ENCODE measurements around the gene MAP4K3.

The MAP4K3 gene

DNA sequence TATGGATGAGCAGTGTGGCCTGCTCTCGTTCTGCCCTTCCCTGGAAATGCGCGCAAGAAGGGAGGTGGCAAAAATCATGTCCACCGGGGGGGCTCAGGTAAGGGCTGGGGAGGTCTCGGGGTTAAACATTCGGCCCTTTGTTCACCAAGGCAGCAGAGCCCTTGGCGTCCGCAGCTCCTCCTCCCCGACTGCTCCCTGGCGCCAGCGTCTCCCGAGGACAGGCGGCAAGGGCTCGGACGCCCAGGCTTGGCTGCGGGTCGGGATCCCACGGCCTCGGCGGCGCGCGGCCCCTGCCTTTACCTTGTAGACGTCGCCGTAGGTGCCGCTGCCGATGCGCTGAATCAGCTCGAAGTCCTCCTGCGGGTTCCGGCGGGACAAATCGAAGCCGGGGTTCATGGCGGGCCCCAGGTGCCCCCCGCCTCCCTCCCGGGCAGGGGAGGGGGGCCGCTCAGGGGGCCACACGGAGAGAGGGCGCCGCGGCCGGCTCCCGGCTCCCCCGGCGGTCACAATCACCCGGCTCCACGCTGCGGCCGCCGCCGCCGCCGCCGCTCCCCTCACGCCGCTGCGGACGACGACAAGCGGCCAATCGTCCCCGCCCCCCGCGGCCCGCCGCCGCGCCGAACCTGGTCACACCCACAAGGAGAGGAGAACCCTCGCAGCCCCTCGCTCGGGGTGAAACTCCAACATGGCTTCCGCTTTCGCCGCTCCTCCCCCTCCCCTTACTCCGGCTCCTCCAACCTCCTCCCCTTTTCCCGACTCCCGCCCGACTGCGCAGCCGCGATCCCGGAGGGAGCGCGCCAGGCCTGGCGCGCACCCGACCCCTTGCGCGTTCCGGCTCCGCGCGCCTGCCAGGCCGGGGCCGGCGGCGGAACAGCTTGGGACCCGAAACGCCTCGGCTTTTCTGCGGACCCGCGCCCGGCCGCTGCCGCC, at the start of gene MAP4K3:
Gene MAP4K3 (minus strand): TSS at position 694 of the 930 bp plus-strand sequence. CDS start 298 bp downstream, at position 396.
- peak; percentile 91 for DNase-seq

DNA sequence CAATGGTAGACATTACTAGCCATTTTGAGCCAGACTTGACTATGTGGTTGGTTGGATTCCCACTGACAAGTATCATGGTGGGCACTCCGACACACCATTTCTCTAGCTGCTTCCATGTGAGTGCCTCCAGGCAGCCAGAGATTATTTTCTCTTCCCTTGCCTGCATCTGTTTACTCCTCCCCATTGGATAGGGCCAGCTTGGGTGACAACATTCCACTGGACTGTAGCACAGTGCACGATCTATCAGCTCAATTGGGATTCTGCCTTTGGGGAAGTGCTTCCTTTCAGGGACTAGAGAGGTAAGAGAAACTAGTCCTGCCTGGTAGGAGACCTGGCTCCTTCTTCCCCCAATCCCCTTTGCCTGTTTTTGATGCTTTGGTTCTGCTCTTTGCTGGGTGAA, 49.0 kb upstream of the MAP4K3 start:
- no peak for DNase-seq

DNA sequence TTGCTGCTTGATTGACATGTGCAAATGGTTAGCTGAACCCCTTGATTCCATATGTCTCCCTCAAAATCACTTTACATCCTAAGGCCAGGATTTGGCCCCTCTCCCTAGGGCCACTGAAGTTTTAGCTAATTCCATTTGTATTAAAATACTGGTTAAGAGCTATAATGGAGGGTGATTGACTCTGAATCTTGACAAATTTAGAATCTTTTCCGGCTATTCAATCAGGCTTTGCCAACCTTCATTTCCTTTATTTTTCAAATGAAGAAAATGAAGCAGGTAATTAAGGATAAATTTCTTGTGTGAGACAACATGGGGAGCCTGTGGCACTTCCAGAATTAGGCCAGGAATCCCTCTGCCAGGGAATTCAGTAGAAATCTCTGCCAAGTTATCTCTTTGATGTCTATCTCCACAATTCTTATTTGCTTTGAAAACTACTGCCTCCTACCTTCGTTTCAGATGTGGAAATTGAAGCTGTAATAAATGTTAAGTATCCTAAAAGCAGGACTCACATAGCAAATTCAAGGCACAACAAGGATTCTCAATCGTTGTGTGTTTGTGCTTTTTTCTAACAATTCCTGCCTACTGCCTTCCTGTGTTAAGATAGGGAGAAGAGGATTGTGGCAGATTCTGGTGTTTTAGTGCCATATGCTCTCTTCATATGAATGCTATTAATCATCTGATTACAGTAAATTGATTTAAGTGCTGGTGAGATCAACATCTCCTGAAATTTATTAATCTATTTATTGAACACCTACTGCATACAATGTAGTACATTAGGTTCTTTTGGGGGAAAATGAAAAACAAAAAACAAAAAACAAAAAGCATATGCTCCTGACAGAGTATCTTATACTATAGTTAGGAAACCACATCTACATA, 47.8 kb upstream of the MAP4K3 start:
- no peak for DNase-seq

DNA sequence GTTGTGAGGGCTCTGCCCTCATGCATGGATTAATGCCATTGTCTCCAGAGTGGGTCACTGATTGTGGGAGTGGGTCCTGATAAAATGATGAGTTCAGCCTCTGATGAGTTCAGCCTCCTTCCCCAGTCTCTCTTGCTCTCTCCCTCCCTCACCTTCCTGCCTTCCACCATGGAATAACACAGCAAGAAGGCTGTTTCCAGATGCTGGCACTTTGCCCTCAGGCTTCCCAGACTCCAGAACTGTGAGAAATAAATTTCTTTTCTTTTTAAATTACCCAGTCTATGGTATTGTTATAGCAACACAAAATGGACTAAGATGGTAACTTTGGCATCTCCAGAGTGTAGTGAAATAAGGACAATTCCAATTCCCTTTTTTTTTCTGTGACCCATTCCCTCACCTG, 47.1 kb upstream of the MAP4K3 start:
- no peak for DNase-seq

DNA sequence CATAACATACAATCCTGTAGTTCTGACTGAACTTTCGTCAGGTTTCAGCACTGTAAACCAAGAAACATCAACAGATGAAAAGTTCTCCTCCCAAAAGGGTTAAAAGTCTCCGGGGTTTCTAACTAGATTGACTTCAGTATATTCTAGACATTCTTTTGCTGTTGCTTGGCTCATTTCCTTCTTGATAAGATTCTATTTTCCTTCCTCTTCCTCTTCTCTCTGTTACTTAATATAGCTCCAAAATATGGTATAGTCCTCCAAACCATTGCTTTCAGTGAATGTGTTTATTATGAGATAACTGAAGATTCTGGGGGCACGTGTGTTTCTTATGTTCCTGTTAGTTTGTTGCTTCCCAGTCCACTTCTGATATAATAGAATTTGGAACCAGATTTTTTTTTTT, 46.4 kb upstream of the MAP4K3 start:
- DNase-seq: no peak

DNA sequence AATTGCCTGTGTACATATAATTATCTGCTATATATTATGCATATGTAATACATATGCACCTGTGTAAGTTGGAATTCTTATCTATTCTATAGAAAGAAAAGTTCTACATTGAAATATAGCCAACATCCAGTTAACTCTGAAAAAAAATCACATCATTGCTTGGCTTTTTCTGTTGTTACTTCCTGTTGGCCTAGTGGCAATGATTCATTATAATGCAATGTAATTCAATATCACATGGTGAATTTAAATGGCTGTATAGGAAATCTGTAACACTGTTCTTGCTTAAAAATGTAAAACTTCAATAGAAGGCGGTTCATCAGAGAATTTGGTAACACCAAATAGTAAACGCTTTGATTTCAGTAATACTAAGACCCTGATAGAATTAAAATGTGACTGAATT, 44.5 kb upstream of the MAP4K3 start:
- peak; percentile 17 for DNase-seq

DNA sequence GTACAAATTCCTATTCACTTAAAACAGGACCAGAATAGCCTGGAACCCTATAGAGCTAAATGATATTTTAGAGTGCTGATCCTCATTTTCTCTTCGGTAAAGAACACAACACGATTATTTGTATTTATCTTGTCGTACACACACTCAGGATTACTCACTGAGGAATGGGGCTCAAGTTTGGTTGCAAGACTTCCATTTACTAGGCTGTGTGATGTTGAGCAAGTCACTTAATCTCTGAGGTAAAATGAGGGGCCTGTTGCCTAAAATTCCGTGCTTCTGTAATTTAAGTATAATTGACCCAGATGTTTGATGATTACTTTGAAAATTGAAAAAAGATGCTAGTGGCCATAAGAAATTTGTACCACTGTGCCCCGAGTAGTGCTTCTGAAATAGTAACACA, 42.6 kb upstream of the MAP4K3 start:
- no peak for DNase-seq

GRCh38 chr2:39479053-39479670, 42.1 kb upstream of the MAP4K3 start:
- no peak for DNase-seq

DNA sequence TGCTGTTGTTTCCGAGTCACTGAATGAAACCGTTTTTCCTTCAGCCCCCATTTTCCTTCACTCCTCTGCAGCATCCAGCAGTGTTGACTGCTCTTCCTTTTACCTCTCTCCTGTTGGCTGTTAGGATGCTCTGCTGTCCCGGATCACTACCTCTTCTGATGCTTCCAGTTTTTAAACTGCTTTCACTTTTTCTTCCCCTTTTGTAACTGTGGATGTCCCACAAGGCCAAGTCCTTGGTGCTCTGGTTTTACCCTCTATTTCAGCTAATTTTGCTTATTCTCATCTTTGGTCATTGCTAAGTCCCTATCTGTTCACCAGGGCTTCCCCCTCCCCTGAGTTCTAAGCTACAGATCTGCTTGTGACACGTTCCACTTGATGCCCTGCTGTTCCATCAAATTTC, 39.4 kb upstream of the MAP4K3 start:
- DNase-seq: no peak

- no peak for DNase-seq
These were observed 37.9 kb upstream of the MAP4K3 start for GRCh38 chr2:39475006-39475405.

GRCh38 chr2:39470580-39470979, 33.5 kb upstream of the MAP4K3 start:
- no peak for DNase-seq

DNA sequence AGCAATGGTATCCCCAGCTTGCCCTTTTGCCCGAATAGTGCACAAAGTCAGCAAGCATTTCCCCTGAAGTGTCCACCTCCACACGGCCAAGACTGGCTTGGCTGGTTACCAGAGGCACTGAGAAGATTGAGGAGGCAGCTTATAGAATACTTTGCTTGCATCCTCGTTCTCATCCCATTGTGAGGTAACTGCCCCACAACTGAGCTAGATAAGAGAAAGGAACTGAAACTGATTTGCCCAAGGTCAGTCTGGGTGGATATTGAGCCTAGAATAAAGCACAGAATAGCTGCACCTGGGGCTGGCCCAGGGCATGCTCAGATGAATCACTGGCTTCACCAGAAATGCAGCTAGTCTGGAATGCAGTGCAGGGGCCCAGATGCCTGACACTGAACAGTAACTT, 32.7 kb upstream of the MAP4K3 start:
- DNase-seq: no peak

DNA sequence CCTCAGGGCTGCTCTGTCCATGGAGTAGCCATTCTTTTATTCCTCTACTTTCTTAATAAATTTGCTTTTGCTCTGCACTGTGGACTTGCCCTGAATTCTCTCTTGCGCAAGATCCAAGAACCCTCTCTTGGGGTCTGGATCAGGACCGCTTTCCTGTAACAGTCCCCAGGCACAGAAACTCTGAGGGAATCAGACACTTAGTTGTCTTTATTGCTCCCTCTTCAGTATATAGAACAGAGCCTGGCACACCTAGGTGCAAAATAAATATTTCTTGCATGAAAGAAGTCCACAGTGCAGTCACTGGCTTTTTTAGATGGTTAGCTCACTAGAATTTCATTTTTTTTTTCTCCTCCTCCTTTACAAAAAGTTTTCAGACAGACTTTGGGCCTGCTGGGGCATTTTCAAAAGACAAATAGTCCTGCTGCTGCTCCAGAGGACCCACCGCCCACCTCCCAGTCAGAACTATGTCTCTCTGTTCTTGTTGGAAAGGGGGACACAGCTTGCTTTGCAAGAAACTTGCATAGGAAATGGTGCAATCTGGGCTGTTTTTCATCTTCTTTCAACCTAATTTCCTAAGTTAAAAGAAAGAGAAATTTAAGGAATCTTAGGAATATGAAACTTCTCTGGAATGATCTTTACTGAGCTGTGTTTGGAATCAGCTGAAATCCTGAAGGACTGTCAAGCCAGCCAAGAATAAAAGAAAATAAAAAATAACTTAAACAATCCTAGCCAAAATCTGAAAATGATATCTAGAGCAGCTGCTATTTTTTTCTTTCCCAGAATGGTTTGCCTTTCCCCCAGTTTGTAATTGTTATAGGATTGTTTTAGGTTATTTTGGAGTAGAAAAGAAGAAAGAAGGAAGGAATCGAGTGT, 31.7 kb upstream of the MAP4K3 start:
- no peak for DNase-seq

GRCh38 chr2:39466311-39466710, 29.2 kb upstream of the MAP4K3 start:
- no peak for DNase-seq

- no peak for DNase-seq
These were observed 27.8 kb upstream of the MAP4K3 start for GRCh38 chr2:39464864-39465263.

DNA sequence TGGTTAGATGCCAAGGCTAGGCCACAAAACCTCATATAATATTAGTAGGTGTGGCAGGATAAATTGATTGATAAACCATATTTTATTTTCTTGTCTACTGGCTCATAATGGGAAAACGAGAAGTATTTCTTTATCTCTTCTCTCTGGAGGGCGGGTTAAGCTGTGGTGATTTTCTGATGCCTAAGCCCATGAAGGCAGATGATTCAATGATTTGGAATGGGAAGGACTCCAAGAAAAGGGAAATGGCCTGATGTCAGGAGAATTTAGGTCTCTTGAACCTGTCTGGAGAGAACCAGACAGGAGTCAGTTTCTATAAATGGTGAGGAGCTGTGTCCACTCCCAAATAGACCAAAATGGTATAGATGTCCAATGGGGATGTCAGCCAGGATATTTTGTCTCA, 18.7 kb upstream of the MAP4K3 start:
- DNase-seq: no peak

DNA sequence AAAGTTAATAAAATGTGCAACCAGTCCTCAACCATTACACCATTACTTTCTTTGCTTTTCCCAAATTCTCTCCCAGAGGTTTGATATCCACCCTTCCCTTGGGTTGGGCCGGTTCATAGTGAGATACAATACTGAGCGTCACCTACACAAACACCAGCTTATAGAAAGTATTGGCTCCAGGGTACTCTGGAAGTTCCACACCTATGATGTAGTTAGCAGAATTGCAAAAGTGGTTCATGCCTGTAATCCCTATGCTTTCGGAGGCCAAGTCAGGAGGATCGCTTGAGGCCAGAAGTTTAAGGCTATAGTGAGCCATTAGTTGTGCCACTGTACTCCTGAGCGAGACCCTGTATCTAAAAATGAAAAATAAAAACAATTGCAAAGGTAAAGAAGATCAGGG, 15.3 kb upstream of the MAP4K3 start:
- DNase-seq: no peak

DNA sequence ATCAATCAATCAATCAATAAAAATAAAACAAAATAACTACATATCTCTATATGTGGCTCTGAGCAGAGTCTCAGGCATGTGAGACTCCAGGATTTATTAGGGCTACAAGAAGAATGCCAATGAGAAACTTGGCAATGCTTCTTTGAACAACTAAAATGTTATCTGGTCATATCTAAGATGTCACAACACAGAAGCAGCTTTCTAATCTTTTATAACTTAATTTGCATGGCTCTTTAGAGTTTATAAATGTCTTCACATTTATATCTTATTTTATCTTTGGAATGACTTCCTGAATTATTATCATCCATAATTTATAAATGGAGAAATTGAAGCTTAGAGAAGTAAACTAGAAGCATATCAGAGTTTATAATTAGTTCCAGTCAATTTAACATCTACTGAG, 14.9 kb upstream of the MAP4K3 start:
- no peak for DNase-seq

DNA sequence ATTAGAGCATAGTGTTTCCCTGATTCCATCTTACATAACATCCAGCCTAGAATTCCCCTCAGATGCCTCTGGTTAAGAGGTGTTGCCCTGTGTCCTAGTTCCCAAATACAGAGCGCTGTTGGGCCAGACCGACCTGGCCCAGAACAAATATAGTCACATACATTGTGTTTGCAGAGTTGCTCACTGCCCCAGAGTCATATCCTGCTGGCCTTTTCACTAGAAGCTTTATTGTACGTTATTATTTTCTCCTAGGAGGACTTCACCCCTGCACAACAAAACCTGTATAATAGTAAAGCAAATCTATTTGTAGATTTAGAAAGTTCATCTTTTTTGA, 11.1 kb upstream of the MAP4K3 start:
- no peak for DNase-seq

GRCh38 chr2:39447266-39448168, 10.4 kb upstream of the MAP4K3 start:
- no peak for DNase-seq

GRCh38 chr2:39445934-39446333, 8.8 kb upstream of the MAP4K3 start:
- DNase-seq: no peak

DNA sequence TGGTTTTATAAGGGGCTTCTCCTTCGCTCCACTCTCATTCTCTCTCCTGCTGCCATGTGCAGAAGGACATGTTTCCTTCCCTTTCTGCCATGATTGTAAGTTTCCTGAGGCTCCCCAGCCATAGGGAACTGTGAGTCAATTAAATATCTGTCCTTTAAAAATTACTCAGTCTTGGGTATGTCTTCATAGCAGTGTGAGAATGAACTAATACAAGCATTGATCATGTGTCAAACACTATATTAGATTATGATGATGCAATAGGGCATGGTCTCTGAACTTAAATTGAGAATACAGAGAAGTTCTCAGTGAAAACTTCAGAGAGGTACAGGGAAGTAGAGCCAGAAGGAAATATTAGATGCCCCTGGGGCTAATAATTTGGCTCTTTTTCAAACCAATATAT, 5.9 kb upstream of the MAP4K3 start:
- DNase-seq: no peak
